PC-9 (cell line): ENCODE measurements around the gene RPL35. TPM values are rescaled to one million over a fixed set of nuclear protein-coding genes. Genes with fewer than 3 reads are reported as not detected.

Experiments
- BruUV-seq: library from RNA; stranded (reverse); fragments of 400-500 nt; replicated peaks from 2 replicates; lab custom pipeline; 2021; lab: Mats Ljungman, UMichigan
- CTCF ChIA-PET: fragments of 300-600 bp; sonication (Branson Sonifier 250); formaldehyde crosslinking; loops from one replicate; lab custom pipeline; 2022; ENCODE audit warnings: antibody characterized with exemption; lab: Charles Lee
- POLR2A ChIA-PET: fragments of 300-600 bp; sonication (Branson Sonifier 250); formaldehyde crosslinking; loops from one replicate; lab custom pipeline; 2022; ENCODE audit warnings: antibody characterized with exemption; ENCODE audit not compliant: unreplicated experiment; lab: Charles Lee
- DNase-seq, 2 experiments: peaks; one replicate each; pipeline versions ENCODE4 v3.0.0 to v3.0.0-alpha.2; 2015 to 2022; ENCODE audit warnings: mixed read lengths in 1 of 2
- H2AFZ ChIP-seq: fragments of 200-600 bp; sonication (generic); 2 replicates; pipeline ENCODE4 v1.8.1; 2017; ENCODE audit warnings: antibody characterized with exemption
- H3F3A ChIP-seq: fragments of 200-600 bp; sonication (generic); 2 replicates; pipeline ENCODE4 v1.8.1; 2017; ENCODE audit warnings: antibody characterized with exemption, mild to moderate bottlenecking, low read depth; ENCODE audit not compliant: insufficient read depth
- H3K27ac ChIP-seq: fragments of 200-600 bp; sonication (generic); 2 replicates; pipeline ENCODE4 v1.6.1; 2016; ENCODE audit warnings: mixed run types
- H3K27me3 ChIP-seq: fragments of 200-600 bp; sonication (generic); 2 replicates; pipeline ENCODE4 v1.6.1; 2016; ENCODE audit warnings: low read depth, mixed run types; ENCODE audit not compliant: insufficient read depth
- H3K36me3 ChIP-seq: fragments of 200-600 bp; sonication (generic); 2 replicates; pipeline ENCODE4 v1.6.1; 2016; ENCODE audit warnings: low read depth, mixed run types
- H3K4me1 ChIP-seq: fragments of 200-600 bp; sonication (generic); replicated peaks from 2 replicates; pipeline ENCODE4 v1.6.1; 2016; ENCODE audit warnings: mixed run types; ENCODE audit not compliant: insufficient read depth
- H3K4me2 ChIP-seq: fragments of 200-600 bp; sonication (generic); 2 replicates; pipeline ENCODE4 v1.6.1; 2017; ENCODE audit warnings: mixed run types
- H3K4me3 ChIP-seq: fragments of 200-600 bp; sonication (generic); 2 replicates; pipeline ENCODE4 v1.6.1; 2016; ENCODE audit warnings: mixed run types
- H3K79me2 ChIP-seq: fragments of 200-600 bp; sonication (generic); 2 replicates; pipeline ENCODE4 v1.6.1; 2017; ENCODE audit warnings: low read depth, mixed run types
- H3K9me2 ChIP-seq: fragments of 200-600 bp; sonication (generic); 2 replicates; pipeline ENCODE4 v1.8.1; 2017; ENCODE audit warnings: mild to moderate bottlenecking; ENCODE audit not compliant: insufficient read depth
- H3K9me3 ChIP-seq: fragments of 200-600 bp; sonication (generic); 2 replicates; pipeline ENCODE4 v1.8.1; 2016; ENCODE audit warnings: low read depth; ENCODE audit not compliant: insufficient read depth
- H4K20me1 ChIP-seq: fragments of 200-600 bp; sonication (generic); 2 replicates; pipeline ENCODE4 v1.8.1; 2017; ENCODE audit not compliant: insufficient read depth
- EZH2 ChIP-seq: fragments of 200-600 bp; sonication (generic); IDR thresholded peaks from 2 replicates; pipeline ENCODE4 v1.8.0; 2017; ENCODE audit warnings: antibody characterized with exemption, low read depth
- intact Hi-C: fragments of 100-400 bp; cut with micrococcal nuclease; formaldehyde crosslinking; loops from one replicate; pipeline ENCODE4 v1.10.0; 2022; ENCODE audit not compliant: unreplicated experiment
- total RNA-seq: library from RNA; stranded (reverse); gene quantifications from 2 replicates; pipeline ENCODE4 v1.2.3, GENCODE V29; 2021
- TF ChIP-seq, protein P1 (sequence below): fragments of 200-600 bp; sonication (generic); conservative IDR thresholded peaks from 2 replicates; pipeline ENCODE4 v1.6.1; 2017; ENCODE audit warnings: mixed run types, antibody characterized with exemption, mild to moderate bottlenecking, moderate library complexity

RPL35 gene
- total RNA-seq, 1 experiment from 2014 or later = 2,125 TPM

DNA sequence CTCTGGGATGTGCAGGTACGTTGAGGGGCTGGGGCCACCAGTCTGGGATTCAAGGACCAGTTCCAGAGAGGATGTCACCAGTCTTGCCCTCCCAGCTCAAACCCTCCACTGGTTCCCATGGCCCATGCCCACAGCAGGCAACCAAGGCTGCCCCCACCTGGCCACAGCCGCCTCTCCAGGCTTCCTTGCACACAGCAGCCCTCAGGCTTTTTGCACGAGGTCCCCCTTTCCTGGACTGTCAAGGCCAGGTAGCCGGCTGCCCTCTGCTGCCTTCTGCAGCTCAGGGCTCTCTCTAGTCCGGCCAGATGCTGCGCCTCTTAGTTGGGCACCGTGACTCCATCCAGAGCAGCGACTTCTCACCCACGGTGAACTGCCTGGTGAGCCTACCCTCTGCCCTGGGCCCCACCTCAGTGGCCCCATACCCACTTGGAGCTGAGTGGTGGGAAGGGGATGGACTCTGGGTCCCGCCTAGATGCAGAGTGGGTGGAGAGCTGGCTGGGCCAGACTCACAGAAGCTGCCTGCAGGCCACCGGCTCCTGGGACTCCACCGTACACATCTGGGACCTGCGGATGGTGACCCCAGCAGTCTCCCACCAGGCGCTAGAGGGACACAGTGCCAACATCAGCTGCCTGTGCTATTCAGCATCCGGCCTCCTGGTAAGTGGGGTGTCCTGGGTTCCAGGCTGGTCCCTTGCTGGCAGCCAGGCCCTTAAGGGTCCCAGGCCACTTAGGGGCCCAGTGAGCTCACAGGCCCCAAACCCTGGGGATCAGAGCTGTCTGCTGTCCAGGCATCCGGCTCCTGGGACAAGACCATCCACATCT is 5.6 kb downstream of the RPL35 start:
- Histone ChIP-seq H3K79me2 (peaks cover 27% of the 10 kb centered on the region), H3K27ac (0 out of 2 replicates have a peak overlapping the region, but pooled peaks have one; percentile 17), H3F3A (peaks cover 79% of the 10 kb centered on the region), H3K4me3 (no peak overlapping the region), H3K27me3 (no peaks in the 10 kb centered on the region), H3K9me2 (no peaks in the 10 kb centered on the region), H3K4me1 (peaks cover 31% of the 10 kb centered on the region), H4K20me1 (peaks cover 52% of the 10 kb centered on the region), H3K9me3 (no peaks in the 10 kb centered on the region), H3K4me2 (no peak overlapping the region), H2AFZ (no peak overlapping the region), H3K36me3 (peaks cover 32% of the 10 kb centered on the region)
- DNase-seq = peak in 1 of 2 experiments; percentile 60
- ChIA-PET CTCF (interaction anchor here (0.7 to 6.7 kb wide), 2 partner anchors 81 to 529 kb away, joined by 3 to 159 read pairs; partner anchors contain the start of genes NR6A1 and OLFML2A), POLR2A (interaction anchor here (0.6 to 1.1 kb wide), 3 partner anchors 85 to 385 kb away, joined by 4 to 6 read pairs (median 4); partner anchors contain the start of genes HSPA5 and NR6A1)
- no TSS peak for BruUV-seq
- TF ChIP-seq, protein P1, sequence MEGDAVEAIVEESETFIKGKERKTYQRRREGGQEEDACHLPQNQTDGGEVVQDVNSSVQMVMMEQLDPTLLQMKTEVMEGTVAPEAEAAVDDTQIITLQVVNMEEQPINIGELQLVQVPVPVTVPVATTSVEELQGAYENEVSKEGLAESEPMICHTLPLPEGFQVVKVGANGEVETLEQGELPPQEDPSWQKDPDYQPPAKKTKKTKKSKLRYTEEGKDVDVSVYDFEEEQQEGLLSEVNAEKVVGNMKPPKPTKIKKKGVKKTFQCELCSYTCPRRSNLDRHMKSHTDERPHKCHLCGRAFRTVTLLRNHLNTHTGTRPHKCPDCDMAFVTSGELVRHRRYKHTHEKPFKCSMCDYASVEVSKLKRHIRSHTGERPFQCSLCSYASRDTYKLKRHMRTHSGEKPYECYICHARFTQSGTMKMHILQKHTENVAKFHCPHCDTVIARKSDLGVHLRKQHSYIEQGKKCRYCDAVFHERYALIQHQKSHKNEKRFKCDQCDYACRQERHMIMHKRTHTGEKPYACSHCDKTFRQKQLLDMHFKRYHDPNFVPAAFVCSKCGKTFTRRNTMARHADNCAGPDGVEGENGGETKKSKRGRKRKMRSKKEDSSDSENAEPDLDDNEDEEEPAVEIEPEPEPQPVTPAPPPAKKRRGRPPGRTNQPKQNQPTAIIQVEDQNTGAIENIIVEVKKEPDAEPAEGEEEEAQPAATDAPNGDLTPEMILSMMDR = peak; percentile 46; the same call in 1 of the 2 replicates
- no peak for TF ChIP-seq EZH2
- intact Hi-C loops = loop anchor here (1.0 kb wide), 2 partner anchors 239 to 518 kb away; no protein-coding TSS in a partner anchor

DNA sequence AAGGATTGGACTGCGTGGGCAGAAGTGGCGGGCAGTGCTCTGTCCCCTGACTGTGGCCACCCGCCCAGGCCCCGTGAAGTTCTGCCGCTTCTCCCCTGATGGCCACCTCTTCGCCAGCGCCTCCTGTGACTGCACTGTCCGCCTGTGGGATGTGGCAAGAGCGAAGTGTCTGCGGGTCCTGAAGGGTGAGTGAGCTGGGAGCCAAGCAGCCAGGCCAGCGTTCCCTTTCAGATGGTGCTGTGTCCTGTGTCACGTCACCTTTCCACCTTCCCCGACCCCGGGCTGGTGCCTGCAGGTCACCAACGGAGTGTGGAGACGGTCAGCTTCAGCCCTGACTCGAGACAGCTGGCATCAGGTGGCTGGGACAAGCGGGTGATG is 6.2 kb downstream of the RPL35 start:
- Histone ChIP-seq H2AFZ (no peak overlapping the region), H3K9me3 (no peaks in the 10 kb centered on the region), H4K20me1 (peaks cover 46% of the 10 kb centered on the region), H3K9me2 (no peaks in the 10 kb centered on the region), H3K4me3 (no peak overlapping the region), H3K4me2 (no peak overlapping the region), H3K27me3 (no peaks in the 10 kb centered on the region), H3K27ac (no peak overlapping the region), H3K36me3 (peaks cover 26% of the 10 kb centered on the region), H3K4me1 (peaks cover 30% of the 10 kb centered on the region), H3F3A (peaks cover 73% of the 10 kb centered on the region), H3K79me2 (peaks cover 21% of the 10 kb centered on the region)
- no TSS peak for BruUV-seq
- TF ChIP-seq EZH2 = no peak
- TF ChIP-seq, protein P1 = no peak
- ChIA-PET POLR2A (interaction anchor here (0.6 to 1.1 kb wide), 2 partner anchors 85 to 386 kb away, joined by 4 read pairs; partner anchors contain the start of genes HSPA5 and NR6A1), CTCF (interaction anchor here (0.7 to 6.7 kb wide), 2 partner anchors 81 to 529 kb away, joined by 3 to 159 read pairs; partner anchors contain the start of genes NR6A1 and OLFML2A)
- intact Hi-C loops = no loop called here
- DNase-seq = no peak

DNA sequence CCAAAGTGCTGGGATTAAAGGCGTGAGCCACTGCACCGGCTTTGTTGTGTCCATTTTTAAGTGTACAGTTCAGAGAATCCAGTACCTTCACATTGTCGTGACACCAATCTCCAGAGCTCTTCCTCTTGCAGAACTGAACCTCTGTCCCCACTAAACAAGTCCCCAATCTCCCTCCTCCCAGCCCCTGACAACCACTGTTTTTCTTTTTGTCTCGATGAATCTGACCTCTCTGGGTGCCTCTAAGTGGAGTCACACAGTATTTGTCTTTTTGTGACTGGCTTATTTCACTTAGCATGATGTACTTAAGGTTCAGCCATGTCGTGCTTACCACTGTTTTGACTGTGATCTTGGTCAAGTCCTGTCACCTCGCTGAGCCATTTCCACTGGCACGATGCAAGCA is 6.9 kb downstream of the RPL35 start:
- ChIA-PET POLR2A (interaction anchor here (1.0 kb wide), 1 partner anchor 44 kb away, joined by 10 read pairs; no protein-coding TSS in a partner anchor), CTCF (interaction anchor here (0.6 to 6.7 kb wide), 4 partner anchors 59 to 488 kb away, joined by 3 to 159 read pairs (median 6); partner anchors contain the start of genes NR6A1 and OLFML2A)
- no peak for TF ChIP-seq EZH2
- TF ChIP-seq, protein P1 = no peak
- peaks cover 38% of the 10 kb centered on the region for H4K20me1 ChIP-seq
- no TSS peak for BruUV-seq
- H3K9me2 ChIP-seq = no peaks in the 10 kb centered on the region
- no peak overlapping the region for H2AFZ ChIP-seq
- H3K36me3 ChIP-seq = peaks cover 18% of the 10 kb centered on the region
- no peaks in the 10 kb centered on the region for H3K9me3 ChIP-seq
- no peak overlapping the region for H3K27ac ChIP-seq
- H3K4me3 ChIP-seq = no peak overlapping the region
- H3K4me2 ChIP-seq = no peak overlapping the region
- DNase-seq = no peak
- intact Hi-C loops = no loop called here
- no peaks in the 10 kb centered on the region for H3K27me3 ChIP-seq
- H3K4me1 ChIP-seq = peaks cover 23% of the 10 kb centered on the region
- H3F3A ChIP-seq = peaks cover 65% of the 10 kb centered on the region
- H3K79me2 ChIP-seq = peaks cover 14% of the 10 kb centered on the region
